ENCODE results near the gene HCFC1.
A peak's percentile ranks its signal among the peaks of the same experiment; 100 is the strongest.

Gene HCFC1

DNA sequence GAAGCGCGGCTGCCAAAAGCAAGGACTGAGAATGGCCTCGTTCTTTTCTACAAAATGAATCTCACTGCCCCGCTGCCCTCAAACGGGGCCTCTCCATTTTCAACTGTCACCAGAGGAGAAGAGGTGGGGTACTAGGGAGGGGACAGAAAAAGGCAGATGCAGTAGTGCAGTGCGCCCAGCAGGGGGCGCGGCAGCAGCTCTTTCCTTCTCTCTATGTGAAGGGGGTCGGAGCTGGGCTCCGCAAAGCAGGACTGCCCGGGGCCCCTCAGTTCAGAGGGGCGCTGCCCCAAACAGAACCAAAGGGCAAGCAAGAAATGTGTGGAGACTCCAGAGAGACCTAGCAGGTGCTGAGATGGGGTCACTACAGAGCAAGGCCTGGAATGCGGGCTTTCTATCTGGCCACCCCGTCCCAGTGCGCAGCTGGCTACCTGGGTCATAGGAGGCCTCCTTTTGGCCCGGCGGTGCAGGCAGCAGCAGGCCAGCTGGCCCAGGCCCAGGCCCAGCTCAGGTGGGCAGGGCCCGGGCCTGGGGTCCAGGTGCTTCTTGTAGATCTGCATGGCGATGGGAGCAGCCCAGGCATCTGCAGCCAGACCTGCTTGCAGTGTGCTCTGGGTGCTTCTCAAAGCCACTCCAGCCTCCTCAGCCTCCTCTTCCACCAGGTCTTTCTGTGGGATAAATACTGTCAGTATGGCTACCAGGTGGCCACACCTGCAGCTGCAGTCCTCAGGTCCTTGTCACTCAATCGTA lies 42.2 kb upstream of the HCFC1 start:
- TF ChIP-seq, protein P1, sequence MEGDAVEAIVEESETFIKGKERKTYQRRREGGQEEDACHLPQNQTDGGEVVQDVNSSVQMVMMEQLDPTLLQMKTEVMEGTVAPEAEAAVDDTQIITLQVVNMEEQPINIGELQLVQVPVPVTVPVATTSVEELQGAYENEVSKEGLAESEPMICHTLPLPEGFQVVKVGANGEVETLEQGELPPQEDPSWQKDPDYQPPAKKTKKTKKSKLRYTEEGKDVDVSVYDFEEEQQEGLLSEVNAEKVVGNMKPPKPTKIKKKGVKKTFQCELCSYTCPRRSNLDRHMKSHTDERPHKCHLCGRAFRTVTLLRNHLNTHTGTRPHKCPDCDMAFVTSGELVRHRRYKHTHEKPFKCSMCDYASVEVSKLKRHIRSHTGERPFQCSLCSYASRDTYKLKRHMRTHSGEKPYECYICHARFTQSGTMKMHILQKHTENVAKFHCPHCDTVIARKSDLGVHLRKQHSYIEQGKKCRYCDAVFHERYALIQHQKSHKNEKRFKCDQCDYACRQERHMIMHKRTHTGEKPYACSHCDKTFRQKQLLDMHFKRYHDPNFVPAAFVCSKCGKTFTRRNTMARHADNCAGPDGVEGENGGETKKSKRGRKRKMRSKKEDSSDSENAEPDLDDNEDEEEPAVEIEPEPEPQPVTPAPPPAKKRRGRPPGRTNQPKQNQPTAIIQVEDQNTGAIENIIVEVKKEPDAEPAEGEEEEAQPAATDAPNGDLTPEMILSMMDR (IDR thresholded peaks at IDR 0.05; ENCODE audit: low read depth, low read length): peak; percentile 78
- H3K4me3 ChIP-seq (replicated peaks in 1 of 2; ENCODE audit: low read depth in 2 of 2, low read length in 2 of 2): no peak overlapping the region
- peak; percentile 33 to 45 for DNase-seq (ENCODE audit: low read depth in 2 of 2)

DNA sequence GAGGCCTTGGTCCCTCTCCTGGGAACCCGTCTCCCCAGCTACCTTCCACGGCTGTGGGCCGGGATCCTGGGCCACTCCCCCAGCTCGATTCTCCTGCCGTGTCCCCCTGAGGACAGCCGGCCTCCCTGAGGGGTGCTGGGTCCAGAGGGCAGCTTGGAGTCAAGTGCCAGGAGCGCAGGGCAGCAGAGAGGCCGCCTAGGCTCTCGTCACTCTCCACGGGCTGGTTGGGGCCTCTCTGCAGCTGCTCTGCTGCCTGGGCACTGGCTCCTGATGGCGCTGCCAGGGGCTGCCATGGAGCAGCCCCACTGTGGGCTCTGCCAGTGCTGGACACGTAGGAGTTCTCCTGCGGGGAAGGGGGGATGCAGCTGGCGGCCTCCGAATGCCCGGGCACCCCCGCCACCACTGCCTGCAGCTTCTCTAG lies 41.4 kb upstream of the HCFC1 start:
- TF ChIP-seq, protein P1 (IDR thresholded peaks at IDR 0.05; ENCODE audit: low read depth, low read length): no peak
- no peak for DNase-seq (ENCODE audit: low read depth in 2 of 2)
- no peak overlapping the region for H3K4me3 ChIP-seq (replicated peaks in 1 of 2; ENCODE audit: low read depth in 2 of 2, low read length in 2 of 2)

DNA sequence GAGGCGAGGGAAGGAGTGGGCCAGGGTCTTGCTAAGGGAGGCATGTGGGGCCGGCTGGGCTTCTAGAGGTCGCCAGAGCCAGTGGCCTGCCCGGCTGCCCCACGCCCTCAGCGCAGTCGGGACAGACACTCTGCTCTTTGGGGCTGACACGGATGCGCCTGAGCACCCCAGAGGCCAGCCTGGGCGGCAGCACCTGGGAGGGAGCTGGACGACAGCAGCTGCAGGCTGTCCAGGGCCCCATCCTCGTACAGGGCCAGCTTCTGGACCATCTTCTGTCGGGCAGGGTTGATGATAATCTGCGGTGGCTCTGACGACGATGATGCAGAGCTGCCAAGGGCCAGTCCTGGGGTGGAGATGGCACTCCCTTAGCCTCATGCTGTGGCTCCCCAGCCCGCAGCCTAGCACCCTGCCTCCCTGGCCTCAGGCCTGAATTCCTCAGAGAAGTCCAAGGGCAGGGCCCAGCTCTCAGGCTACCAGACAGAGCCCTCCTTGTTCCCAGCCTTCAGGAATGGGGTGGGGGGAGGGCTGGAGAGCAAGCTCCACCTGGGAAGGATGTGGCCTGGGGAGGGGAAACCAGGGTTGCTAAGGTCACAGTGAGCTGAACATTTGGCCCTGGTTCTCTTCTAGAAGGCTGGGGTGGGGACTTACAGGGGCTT lies 40.8 kb upstream of the HCFC1 start:
- H3K4me3 ChIP-seq (replicated peaks in 1 of 2; ENCODE audit: low read depth in 2 of 2, low read length in 2 of 2): no peak overlapping the region
- TF ChIP-seq, protein P1 (IDR thresholded peaks at IDR 0.05; ENCODE audit: low read depth, low read length): no peak

DNA sequence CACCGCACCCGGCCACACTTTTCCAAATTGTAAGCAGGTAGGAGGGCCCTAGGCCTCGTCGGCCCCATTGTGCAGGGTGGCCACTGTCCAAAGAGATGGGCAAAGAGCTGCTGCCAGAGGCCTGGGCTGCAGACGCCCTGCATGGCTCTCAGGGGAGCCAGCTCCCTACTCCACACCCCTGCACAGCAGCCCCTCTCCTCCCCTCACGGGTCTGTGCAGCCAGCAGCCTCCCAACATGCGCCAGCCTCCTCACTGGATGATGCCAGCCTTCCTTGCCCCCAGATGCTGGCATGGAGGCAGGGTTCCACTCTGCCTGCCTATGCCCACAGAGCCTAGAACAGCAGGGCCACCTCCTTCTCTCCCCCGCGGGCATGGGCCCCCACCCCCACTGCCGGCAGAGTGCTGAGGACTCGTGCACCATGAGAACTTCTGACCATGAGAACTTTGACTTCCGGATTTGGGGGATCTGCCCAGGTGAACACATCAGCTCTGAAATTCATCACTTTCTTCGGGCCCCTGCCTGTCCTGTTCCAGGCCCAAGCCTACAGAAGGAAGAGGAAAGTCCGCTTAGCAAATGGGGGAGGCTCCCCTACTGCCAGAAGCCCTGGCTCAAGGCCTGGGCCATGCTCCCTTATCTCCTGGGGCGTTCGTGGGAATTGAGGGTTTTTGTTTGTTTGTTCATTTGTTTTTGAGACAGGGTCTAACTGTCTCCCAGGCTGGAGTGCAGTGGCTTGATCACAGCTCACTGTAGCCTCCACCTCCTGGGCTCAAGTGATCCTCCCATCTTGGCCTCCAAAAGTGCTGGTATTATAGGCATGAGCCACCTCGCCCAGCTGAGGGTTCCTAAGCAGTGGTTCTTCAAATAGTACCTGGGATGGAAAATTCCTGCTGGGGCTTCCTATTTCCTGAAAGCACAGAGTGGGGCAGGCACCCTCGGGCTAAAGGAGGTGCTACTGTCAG lies 40.0 kb upstream of the HCFC1 start:
- no peak for DNase-seq (ENCODE audit: low read depth in 2 of 2)
- TF ChIP-seq, protein P1 (IDR thresholded peaks at IDR 0.05; ENCODE audit: low read depth, low read length): no peak
- H3K4me3 ChIP-seq (replicated peaks in 1 of 2; ENCODE audit: low read depth in 2 of 2, low read length in 2 of 2): no peak overlapping the region

More for the DNA sequence above, 40.8 kb upstream of the HCFC1 start:
- DNase-seq (ENCODE audit: low read depth in 2 of 2): peak in 1 of 2 donors; percentile 29

DNA sequence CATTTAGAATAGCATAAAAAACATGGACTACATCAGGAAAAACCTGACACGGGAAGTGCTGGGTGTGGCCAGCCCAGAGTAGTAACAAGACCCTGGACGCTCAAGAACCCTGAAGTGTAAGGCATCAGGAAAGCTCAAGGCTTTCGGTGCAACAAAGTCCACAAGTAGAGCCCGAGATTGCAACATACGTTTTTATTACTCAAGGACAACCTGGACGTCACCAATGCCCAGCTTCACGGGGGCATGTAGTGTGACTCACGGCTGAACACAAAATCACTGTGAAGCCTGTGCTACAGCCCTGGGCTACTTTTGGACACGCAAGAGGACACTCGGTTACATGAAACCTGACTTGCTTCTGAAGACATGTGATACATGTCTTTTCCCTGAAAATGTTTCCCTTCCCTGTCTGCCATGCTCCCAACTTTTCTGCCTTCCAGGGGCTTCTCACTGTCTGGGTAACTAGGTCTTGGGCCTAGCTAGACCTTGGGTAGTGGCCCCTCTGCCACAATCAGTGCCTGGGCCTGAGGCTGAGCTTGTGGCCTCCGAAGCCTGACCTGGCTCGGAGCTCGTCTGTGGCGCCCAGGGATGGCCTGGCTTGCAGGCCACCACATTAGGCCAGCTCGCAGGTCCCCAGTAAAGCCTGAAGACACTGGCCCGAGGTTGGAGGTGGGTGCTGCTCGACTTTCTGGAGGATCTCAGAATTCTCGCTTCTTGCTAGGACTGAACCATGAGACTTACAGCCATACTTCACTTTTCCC lies 38.9 kb upstream of the HCFC1 start:
- TF ChIP-seq, protein P1 (IDR thresholded peaks at IDR 0.05; ENCODE audit: low read depth, low read length): no peak
- peak; percentile 36 to 64 for DNase-seq (ENCODE audit: low read depth in 2 of 2)
- no peak overlapping the region for H3K4me3 ChIP-seq (replicated peaks in 1 of 2; ENCODE audit: low read depth in 2 of 2, low read length in 2 of 2)

DNA sequence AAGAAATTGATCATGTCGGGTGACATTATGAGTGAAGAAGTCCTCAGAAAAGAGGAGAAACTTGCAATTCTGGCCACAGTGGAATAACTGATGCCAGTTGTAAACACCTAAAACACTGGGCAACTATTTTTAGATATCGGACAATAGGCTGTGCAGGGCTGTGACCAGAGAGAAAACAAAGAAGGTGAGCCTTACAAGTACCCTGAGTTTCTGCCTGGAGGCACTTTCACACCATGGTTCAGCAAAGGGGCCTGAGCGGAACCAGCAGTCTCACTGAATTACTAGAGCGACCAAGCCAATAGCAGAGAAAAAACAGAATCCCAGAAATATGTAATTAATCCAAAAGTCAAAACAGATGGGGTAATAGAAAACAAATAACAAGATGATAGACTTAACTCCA lies 36.9 kb upstream of the HCFC1 start:
- no peak overlapping the region for H3K4me3 ChIP-seq (replicated peaks in 1 of 2; ENCODE audit: low read depth in 2 of 2, low read length in 2 of 2)
- TF ChIP-seq, protein P1 (IDR thresholded peaks at IDR 0.05; ENCODE audit: low read depth, low read length): no peak
- DNase-seq (ENCODE audit: low read depth in 2 of 2): no peak
